ENCODE measurements around the gene SUMO4. TPM values are rescaled to one million over a fixed set of nuclear protein-coding genes. Genes with fewer than 3 reads are reported as not detected.

SUMO4 gene
- total RNA-seq, 4 donors from 2014 or later: 1.5 to 28.1 (median 8.1) TPM

DNA sequence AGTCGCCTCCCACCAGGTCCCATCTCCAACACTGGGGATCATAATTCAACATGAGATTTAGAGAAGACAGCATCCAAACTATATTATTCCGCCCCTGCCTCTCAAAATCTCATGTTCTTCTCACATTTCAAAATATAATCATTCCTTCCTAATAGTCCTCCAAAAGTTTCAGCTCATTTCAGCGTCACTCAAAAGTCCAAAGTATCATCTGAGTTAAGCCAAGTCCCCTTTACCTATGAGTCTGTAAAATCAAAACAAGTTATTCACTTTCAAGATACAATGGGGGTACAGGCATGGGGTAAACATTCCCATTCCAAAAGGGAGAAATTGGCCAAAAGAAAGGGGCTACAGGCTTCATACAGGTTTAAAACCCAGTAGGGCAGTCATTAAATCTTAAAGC, 39.5 kb upstream of the SUMO4 start:
- Histone ChIP-seq H3K4me1 (peaks cover 6 to 39% (median 17%) of the 10 kb centered on the region in 4 donors), H3K27me3 (no peaks in the 10 kb centered on the region), H3K9me3 (no peaks in the 10 kb centered on the region), H3K4me3 (no peak overlapping the region), H3K27ac (no peak overlapping the region), H3K36me3 (no peaks in the 10 kb centered on the region)
- DNase-seq: no peak
- WGBS, 2 donors (ENCODE audit: low coverage in 1 of 2): 99% methylated on average over 3 of the region's 3 CpGs; no CpG with 5 or more reads in 1 of the 2 donors
- in situ Hi-C loops (cut with MboI; ENCODE audit: low pct_ligation_motif_present in 1 of 4, low pct_unique_long_range_greater_than_20kb in 1 of 4, low sequenced_read_pairs in 3 of 4) (no loop called here), intact Hi-C loops (cut with DNase I; ENCODE audit: low total_unique reads) (no loop called here)
- TF ChIP-seq, protein P1, sequence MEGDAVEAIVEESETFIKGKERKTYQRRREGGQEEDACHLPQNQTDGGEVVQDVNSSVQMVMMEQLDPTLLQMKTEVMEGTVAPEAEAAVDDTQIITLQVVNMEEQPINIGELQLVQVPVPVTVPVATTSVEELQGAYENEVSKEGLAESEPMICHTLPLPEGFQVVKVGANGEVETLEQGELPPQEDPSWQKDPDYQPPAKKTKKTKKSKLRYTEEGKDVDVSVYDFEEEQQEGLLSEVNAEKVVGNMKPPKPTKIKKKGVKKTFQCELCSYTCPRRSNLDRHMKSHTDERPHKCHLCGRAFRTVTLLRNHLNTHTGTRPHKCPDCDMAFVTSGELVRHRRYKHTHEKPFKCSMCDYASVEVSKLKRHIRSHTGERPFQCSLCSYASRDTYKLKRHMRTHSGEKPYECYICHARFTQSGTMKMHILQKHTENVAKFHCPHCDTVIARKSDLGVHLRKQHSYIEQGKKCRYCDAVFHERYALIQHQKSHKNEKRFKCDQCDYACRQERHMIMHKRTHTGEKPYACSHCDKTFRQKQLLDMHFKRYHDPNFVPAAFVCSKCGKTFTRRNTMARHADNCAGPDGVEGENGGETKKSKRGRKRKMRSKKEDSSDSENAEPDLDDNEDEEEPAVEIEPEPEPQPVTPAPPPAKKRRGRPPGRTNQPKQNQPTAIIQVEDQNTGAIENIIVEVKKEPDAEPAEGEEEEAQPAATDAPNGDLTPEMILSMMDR (IDR thresholded peaks at IDR 0.05): no peak
- TF ChIP-seq POLR2AphosphoS5 (IDR thresholded peaks at IDR 0.05): no peak
- TF ChIP-seq EP300 (IDR thresholded peaks at IDR 0.05; ENCODE audit: low read depth): no peak
- TF ChIP-seq POLR2A (IDR thresholded peaks at IDR 0.05): no peak

DNA sequence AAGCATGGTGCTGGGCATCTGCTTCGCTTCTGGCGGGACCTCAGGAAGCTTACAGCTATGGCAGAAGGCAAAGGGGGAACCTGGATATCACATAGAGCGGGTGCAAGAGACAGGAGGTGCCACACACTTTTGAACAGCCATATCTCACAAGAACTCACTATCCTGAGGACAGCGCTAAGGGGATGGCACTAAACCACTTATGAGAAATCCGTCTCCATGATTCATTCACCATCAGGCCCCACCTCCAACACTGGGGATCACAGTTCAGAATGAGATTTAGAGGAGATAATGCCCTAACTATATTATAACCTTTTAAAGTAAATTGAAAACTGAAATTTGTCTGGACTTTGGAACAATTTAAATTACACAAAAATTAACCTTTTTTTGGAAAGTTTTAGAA, 37.8 kb upstream of the SUMO4 start:
- Histone ChIP-seq H3K4me3 (no peak overlapping the region), H3K4me1 (peaks cover 6 to 51% (median 23%) of the 10 kb centered on the region in 4 donors), H3K27ac (no peak overlapping the region), H3K36me3 (no peaks in the 10 kb centered on the region), H3K9me3 (no peaks in the 10 kb centered on the region), H3K27me3 (no peaks in the 10 kb centered on the region)
- WGBS, 2 donors (ENCODE audit: low coverage in 1 of 2): 94 to 100% methylated on average over 3 to 5 of the region's 5 CpGs
- in situ Hi-C loops (cut with MboI; ENCODE audit: low pct_ligation_motif_present in 1 of 4, low pct_unique_long_range_greater_than_20kb in 1 of 4, low sequenced_read_pairs in 3 of 4): no loop called here
- DNase-seq: no peak
- TF ChIP-seq, protein P1 (IDR thresholded peaks at IDR 0.05): no peak
- TF ChIP-seq POLR2A (IDR thresholded peaks at IDR 0.05) (no peak), EP300 (IDR thresholded peaks at IDR 0.05; ENCODE audit: low read depth) (no peak), POLR2AphosphoS5 (IDR thresholded peaks at IDR 0.05) (no peak)
- intact Hi-C loops (cut with DNase I; ENCODE audit: low total_unique reads): no loop called here

DNA sequence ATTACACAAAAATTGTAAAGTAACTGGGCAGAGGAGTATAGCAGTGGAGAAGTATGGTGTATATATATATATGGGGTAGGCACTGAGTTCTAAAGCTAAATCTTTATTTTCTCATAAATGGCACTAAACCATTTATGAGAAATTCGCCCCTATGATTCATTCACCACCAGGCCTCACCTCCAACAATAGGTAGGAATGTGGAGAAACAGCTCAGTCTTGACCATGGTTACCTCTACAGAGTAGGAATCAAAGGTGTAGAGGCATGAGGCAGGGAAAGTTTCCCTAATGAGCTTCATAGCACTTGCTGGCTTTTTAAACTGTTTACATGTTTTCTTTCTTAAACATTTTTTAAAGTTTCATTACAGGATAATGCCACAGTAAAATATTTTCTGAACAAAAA, 36.9 kb upstream of the SUMO4 start:
- DNase-seq: no peak
- H3K9me3 ChIP-seq: no peaks in the 10 kb centered on the region
- TF ChIP-seq POLR2AphosphoS5 (IDR thresholded peaks at IDR 0.05) (no peak), POLR2A (IDR thresholded peaks at IDR 0.05) (no peak), EP300 (IDR thresholded peaks at IDR 0.05; ENCODE audit: low read depth) (no peak)
- TF ChIP-seq, protein P1 (IDR thresholded peaks at IDR 0.05): no peak
- intact Hi-C loops (cut with DNase I; ENCODE audit: low total_unique reads): no loop called here
- WGBS, 2 donors (ENCODE audit: low coverage in 1 of 2): 92 to 100% methylated on average over 1 of the region's 1 CpG
- H3K36me3 ChIP-seq: no peaks in the 10 kb centered on the region
- no peak overlapping the region for H3K27ac ChIP-seq
- no peak overlapping the region for H3K4me3 ChIP-seq
- in situ Hi-C loops (cut with MboI; ENCODE audit: low pct_ligation_motif_present in 1 of 4, low pct_unique_long_range_greater_than_20kb in 1 of 4, low sequenced_read_pairs in 3 of 4): no loop called here
- peaks cover 6 to 49% (median 26%) of the 10 kb centered on the region in 4 donors for H3K4me1 ChIP-seq
- H3K27me3 ChIP-seq: no peaks in the 10 kb centered on the region

DNA sequence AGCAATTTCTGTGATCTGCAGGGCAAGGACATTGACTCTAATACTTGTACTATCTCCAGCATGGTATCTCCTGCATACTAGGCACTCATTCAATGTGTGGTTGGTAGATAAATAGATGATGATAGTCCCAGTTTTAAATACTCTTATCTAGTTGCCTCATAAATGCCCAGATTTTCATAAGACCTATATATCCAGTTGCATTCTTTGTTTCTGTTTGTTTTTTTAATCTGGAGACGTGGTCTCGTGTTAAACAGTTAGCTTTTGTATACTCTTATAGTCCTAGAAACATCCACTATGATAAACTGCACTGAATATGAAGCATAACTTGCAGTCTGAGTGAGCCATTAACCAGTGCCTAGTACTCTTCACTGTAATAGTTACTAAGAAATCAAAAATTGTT, 35.5 kb upstream of the SUMO4 start:
- intact Hi-C loops (cut with DNase I; ENCODE audit: low total_unique reads) (no loop called here), in situ Hi-C loops (cut with MboI; ENCODE audit: low pct_ligation_motif_present in 1 of 4, low pct_unique_long_range_greater_than_20kb in 1 of 4, low sequenced_read_pairs in 3 of 4) (no loop called here)
- 35 to 66% methylated on average over 2 of the region's 2 CpGs for WGBS, 2 donors (ENCODE audit: low coverage in 1 of 2)
- Histone ChIP-seq H3K4me3 (no peak overlapping the region), H3K9me3 (no peaks in the 10 kb centered on the region), H3K36me3 (no peaks in the 10 kb centered on the region), H3K27ac (no peak overlapping the region), H3K27me3 (no peaks in the 10 kb centered on the region), H3K4me1 (peaks cover 6 to 41% (median 27%) of the 10 kb centered on the region in 4 donors)
- DNase-seq: no peak
- TF ChIP-seq POLR2A (IDR thresholded peaks at IDR 0.05): no peak
- TF ChIP-seq POLR2AphosphoS5 (IDR thresholded peaks at IDR 0.05): no peak
- TF ChIP-seq, protein P1 (IDR thresholded peaks at IDR 0.05): no peak
- no peak for TF ChIP-seq EP300 (IDR thresholded peaks at IDR 0.05; ENCODE audit: low read depth)

Data from transverse colon (tissue), 4 donors.